ENCODE measurements around the gene CHRDL2.
"Not testable (repeated sequence)": the region's sequence is repeated elsewhere in the genome, so short reads cannot be mapped to it uniquely, and the experiment has no call there.

GRCh38 chr11:74750598-74750997 lies 19.4 kb upstream of the CHRDL2 start:
- not testable (repeated sequence) for TF ChIP-seq CTCF (conservative IDR thresholded peaks at IDR 0.05; ENCODE audit: low read depth, low read length); EZH2 (IDR thresholded peaks at IDR 0.05; ENCODE audit: borderline replicate concordance, low read depth, low read length, poor library complexity, severe bottlenecking)

Measured in A673 (cell line).